ENCODE data around the gene RRP9. TPM values are rescaled to one million over a fixed set of nuclear protein-coding genes. Genes with fewer than 3 reads are reported as not detected.

The RRP9 gene
- total and polyA plus RNA-seq, 2 donors (not counting 3 experiments of a cell fraction or from before 2014, with no cell fraction given): 26.0 to 30.1 TPM

- no peak overlapping the region for H3K9ac ChIP-seq (replicated peaks; ENCODE audit: extremely low read depth, insufficient read depth, low read length)
- ChIA-PET CTCF (interaction anchor here (0.9 to 4.1 kb wide), 2 partner anchors 12 to 14 kb away, joined by 3 to 20 read pairs; partner anchors contain the start of genes ABHD14A and ABHD14B), POLR2A (no interaction called here)
- no peaks in the 10 kb centered on the region for H3K4me1 ChIP-seq (ENCODE audit: control insufficient read depth, extremely low read depth, insufficient read depth, low read length)
- no peaks in the 10 kb centered on the region for H3K9me1 ChIP-seq (replicated peaks; ENCODE audit: control insufficient read depth, extremely low read depth, insufficient read depth, low read length)
- H3K9me3 ChIP-seq (replicated peaks; ENCODE audit: control insufficient read depth, insufficient read depth, low read length): no peaks in the 10 kb centered on the region
- intact Hi-C loops (cut with micrococcal nuclease): no loop called here
- DNase-seq (ENCODE audit: low read depth, low spot score): no peak
- H3K27ac ChIP-seq (ENCODE audit: insufficient read depth, low read depth, low read length): no peak overlapping the region
- H3K79me2 ChIP-seq (ENCODE audit: control insufficient read depth, insufficient read depth, low read length): no peaks in the 10 kb centered on the region
- H3K4me2 ChIP-seq (ENCODE audit: insufficient read depth, low read length): no peak overlapping the region
- no peaks in the 10 kb centered on the region for H3K27me3 ChIP-seq (ENCODE audit: control insufficient read depth in 2 of 2, insufficient read depth in 2 of 2, low read length in 2 of 2)
- no peak overlapping the region for H2AFZ ChIP-seq (ENCODE audit: low read depth, low read length)
- FAIRE-seq: no peak
- dilution Hi-C loops (cut with MboI; ENCODE audit: extremely low pct_ligation_motif_present, low sequenced_read_pairs): no loop called here
- H3K4me3 ChIP-seq (replicated peaks in 1 of 3; ENCODE audit: insufficient read depth in 1 of 3, low read depth in 1 of 3, low read length in 3 of 3): no peak overlapping the region
- TF ChIP-seq POLR2A (IDR thresholded peaks at IDR 0.05; ENCODE audit: low read depth, low read length): no peak
- TF ChIP-seq MAX (IDR thresholded peaks at IDR 0.05; ENCODE audit: insufficient read depth, insufficient read length): no peak
- no peak for TF ChIP-seq GATA2 (IDR thresholded peaks at IDR 0.05; ENCODE audit: insufficient read depth, insufficient read length, low read depth, low read length)
- TF ChIP-seq JUN (IDR thresholded peaks at IDR 0.05; ENCODE audit: borderline replicate concordance, insufficient read depth, insufficient read length, low read depth): no peak
- no peak for TF ChIP-seq FOS (IDR thresholded peaks at IDR 0.05; ENCODE audit: borderline replicate concordance, insufficient read depth, low read length)
- no peak for TF ChIP-seq CTCF (IDR thresholded peaks at IDR 0.05; ENCODE audit: extremely low read depth in 1 of 2, insufficient read depth in 1 of 2, low read depth in 1 of 2, low read length in 2 of 2)
- no peak for TF ChIP-seq MYC (IDR thresholded peaks at IDR 0.05; ENCODE audit: low read depth, low read length)
- TF ChIP-seq POLR2AphosphoS5 (IDR thresholded peaks at IDR 0.05; ENCODE audit: insufficient read depth, low read depth, low read length): no peak
- no peak for TF ChIP-seq EZH2 (IDR thresholded peaks at IDR 0.05; ENCODE audit: borderline replicate concordance, low read depth, low read length, severe bottlenecking)
- no peaks in the 10 kb centered on the region for H4K20me1 ChIP-seq (replicated peaks; ENCODE audit: control insufficient read depth, extremely low read depth, insufficient read depth, low read length)
- H3K36me3 ChIP-seq (ENCODE audit: control insufficient read depth in 2 of 2, extremely low read depth in 1 of 2, insufficient read depth in 2 of 2, low read length in 2 of 2): peaks cover 0 to 2% of the 10 kb centered on the region in 2 experiments
- no TSS peak for BruUV-seq (replicated peaks)
Measured at GRCh38 chr3:51961011-51961410, 19.3 kb upstream of the RRP9 start.

Measured in endothelial cell of umbilical vein (primary cell).